VCaP (cell line): ENCODE measurements around the gene GOPC.

Experiments used
- H3K27ac ChIP-seq: fragments of 450-650 bp; 2 replicates; pipeline ENCODE4 v1.5.1; 2017
- TF ChIP-seq, protein P1 (sequence below): fragments of 450-650 bp; conservative IDR thresholded peaks from 2 replicates; pipeline ENCODE4 v1.5.1; 2017; ENCODE audit warnings: mild to moderate bottlenecking, moderate library complexity

The GOPC gene

DNA sequence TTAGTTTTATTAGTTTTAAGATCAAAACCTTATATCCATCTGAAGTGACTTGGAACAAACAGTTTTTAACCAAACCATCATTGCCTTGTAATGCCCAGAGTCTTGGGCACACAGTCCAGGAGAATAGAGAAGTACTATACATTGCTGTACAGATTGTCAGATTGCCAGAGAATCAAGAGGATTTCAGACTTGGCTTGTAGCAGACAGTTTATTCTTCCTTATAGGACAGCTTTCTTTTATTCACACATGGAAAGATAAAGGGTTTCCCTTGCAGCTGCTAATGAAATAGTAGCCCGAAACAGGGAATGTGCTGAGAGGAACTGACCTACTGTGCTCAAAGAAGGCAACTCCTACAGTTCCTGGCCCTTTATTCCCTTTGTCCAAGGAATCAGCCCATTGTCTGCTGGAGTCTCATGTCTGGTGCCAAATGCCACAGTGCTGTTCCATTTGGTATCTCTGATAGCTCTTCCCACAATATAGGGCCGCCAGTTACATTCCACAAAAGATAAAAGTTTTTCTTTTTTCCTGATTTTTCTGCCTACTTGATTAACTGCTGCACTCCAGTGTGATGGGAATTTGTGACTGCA is 89.2 kb downstream of the GOPC start:
- H3K27ac ChIP-seq, result no peak overlapping the region
- TF ChIP-seq, protein P1, sequence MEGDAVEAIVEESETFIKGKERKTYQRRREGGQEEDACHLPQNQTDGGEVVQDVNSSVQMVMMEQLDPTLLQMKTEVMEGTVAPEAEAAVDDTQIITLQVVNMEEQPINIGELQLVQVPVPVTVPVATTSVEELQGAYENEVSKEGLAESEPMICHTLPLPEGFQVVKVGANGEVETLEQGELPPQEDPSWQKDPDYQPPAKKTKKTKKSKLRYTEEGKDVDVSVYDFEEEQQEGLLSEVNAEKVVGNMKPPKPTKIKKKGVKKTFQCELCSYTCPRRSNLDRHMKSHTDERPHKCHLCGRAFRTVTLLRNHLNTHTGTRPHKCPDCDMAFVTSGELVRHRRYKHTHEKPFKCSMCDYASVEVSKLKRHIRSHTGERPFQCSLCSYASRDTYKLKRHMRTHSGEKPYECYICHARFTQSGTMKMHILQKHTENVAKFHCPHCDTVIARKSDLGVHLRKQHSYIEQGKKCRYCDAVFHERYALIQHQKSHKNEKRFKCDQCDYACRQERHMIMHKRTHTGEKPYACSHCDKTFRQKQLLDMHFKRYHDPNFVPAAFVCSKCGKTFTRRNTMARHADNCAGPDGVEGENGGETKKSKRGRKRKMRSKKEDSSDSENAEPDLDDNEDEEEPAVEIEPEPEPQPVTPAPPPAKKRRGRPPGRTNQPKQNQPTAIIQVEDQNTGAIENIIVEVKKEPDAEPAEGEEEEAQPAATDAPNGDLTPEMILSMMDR, result no peak

DNA sequence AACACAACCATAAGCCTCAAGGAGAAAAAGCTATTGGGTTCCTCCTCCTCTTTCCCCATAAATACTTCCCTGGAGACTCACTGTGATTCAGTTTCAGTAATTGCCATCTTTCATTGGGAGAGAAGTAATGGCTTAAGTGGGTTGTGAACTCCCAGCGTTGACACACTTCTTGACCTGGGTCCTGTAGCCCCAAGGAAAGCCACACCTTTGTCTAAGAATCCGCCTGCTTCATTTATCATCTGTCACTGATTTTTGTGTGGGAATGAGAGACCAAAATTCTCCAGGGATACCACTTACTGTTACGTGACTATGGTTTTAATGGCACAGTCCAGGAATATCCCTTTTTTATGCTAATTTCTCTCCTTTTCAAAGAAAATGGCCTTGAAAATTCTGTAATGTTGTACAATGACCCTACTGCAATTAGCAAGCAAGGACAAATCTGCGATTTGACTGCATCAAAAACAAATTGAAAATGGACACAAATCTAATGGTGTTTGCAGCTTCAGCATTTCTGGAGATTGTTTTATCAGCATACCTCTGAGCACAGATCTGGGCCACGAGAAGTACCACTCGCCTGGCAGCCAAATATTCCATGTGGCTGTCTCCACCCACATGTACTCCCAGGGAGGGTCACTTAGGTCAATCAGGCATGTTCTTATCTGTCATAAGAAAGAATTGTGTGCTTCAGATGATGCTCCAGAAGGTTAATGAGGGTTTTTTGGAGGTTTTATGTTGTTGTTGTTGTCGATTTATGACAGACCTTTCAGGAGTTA is 90.1 kb downstream of the GOPC start:
- H3K27ac ChIP-seq, result no peak overlapping the region
- TF ChIP-seq, protein P1, result no peak
